22Rv1 (cell line): Measurements from ENCODE around the gene BROX.
"Not testable (repeated sequence)": the region's sequence is repeated elsewhere in the genome, so short reads cannot be mapped to it uniquely, and the experiment has no call there.

ENCODE experiments used
- H3K27ac ChIP-seq: fragments of 450-650 bp; 2 replicates; pipeline ENCODE4 v1.5.1; 2017
- CTCF ChIP-seq: fragments of 450-650 bp; IDR thresholded peaks from 2 replicates; pipeline ENCODE4 v1.5.1; 2017; ENCODE audit warnings: mild to moderate bottlenecking
- ZFX ChIP-seq: fragments of 450-650 bp; IDR thresholded peaks from 2 replicates; pipeline ENCODE4 v1.6.1; 2017; ENCODE audit warnings: antibody characterized with exemption, borderline replicate concordance

BROX gene

GRCh38 chr1:222712253-222713090, at the start of gene BROX, which contains the start of gene AIDA:
Gene BROX (plus strand): TSS chr1:222712564. CDS start chr1:222715700, 3,136 bp downstream.
Gene AIDA (minus strand): TSS chr1:222712491. CDS start chr1:222712317, 174 bp downstream.
- H3K27ac ChIP-seq: peak within 1 kb of the TSS; percentile 94
- no peak for TF ChIP-seq CTCF
- TF ChIP-seq ZFX: no peak

- TF ChIP-seq ZFX: no peak
- TF ChIP-seq CTCF: no peak
- H3K27ac ChIP-seq: no peak overlapping the region
These were observed 48.9 kb upstream of the BROX start for GRCh38 chr1:222663431-222663934.

- H3K27ac ChIP-seq: no peak overlapping the region
- TF ChIP-seq CTCF (no peak), ZFX (no peak)
These were observed 46.4 kb upstream of the BROX start for GRCh38 chr1:222665964-222666363.

GRCh38 chr1:222668184-222668583, 44.2 kb upstream of the BROX start:
- H3K27ac ChIP-seq: not testable (repeated sequence)

GRCh38 chr1:222669107-222669506, 43.3 kb upstream of the BROX start:
- not testable (repeated sequence) for H3K27ac ChIP-seq

GRCh38 chr1:222670110-222670509, 42.3 kb upstream of the BROX start:
- no peak overlapping the region for H3K27ac ChIP-seq
- TF ChIP-seq CTCF: no peak
- no peak for TF ChIP-seq ZFX

GRCh38 chr1:222680080-222680479, 32.3 kb upstream of the BROX start:
- no peak for TF ChIP-seq CTCF
- TF ChIP-seq ZFX: no peak
- H3K27ac ChIP-seq: no peak overlapping the region

GRCh38 chr1:222691016-222691415, 21.3 kb upstream of the BROX start:
- no peak overlapping the region for H3K27ac ChIP-seq
- no peak for TF ChIP-seq ZFX
- TF ChIP-seq CTCF: no peak
